Measurements from ENCODE around the gene RCSD1.

Gene RCSD1

DNA sequence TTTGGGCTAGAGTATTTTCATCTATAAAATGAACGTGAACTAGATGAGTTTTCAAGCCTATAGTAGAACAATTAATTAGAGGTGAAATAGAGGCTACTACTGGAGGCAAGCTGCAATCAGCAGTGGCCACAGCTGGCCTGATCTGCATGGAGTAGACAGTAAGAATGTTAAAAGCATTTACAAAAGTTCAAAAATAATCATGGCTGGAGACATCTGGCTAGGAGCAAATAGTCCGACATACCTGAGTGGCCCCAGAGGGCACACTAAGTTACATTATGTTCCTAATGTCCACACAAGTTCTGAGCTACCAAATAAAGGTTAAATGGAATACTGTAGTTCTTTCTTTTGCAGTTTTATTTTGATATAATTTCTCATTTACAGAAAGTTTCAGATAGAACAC is 119.7 kb downstream of the RCSD1 start:
- TF ChIP-seq POLR2A (IDR thresholded peaks at IDR 0.05; ENCODE audit: extremely low read depth, insufficient read length): no peak
- no peak for TF ChIP-seq MYC (IDR thresholded peaks at IDR 0.05; ENCODE audit: low read depth, low read length)
- TF ChIP-seq, protein P1, sequence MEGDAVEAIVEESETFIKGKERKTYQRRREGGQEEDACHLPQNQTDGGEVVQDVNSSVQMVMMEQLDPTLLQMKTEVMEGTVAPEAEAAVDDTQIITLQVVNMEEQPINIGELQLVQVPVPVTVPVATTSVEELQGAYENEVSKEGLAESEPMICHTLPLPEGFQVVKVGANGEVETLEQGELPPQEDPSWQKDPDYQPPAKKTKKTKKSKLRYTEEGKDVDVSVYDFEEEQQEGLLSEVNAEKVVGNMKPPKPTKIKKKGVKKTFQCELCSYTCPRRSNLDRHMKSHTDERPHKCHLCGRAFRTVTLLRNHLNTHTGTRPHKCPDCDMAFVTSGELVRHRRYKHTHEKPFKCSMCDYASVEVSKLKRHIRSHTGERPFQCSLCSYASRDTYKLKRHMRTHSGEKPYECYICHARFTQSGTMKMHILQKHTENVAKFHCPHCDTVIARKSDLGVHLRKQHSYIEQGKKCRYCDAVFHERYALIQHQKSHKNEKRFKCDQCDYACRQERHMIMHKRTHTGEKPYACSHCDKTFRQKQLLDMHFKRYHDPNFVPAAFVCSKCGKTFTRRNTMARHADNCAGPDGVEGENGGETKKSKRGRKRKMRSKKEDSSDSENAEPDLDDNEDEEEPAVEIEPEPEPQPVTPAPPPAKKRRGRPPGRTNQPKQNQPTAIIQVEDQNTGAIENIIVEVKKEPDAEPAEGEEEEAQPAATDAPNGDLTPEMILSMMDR (IDR thresholded peaks at IDR 0.05; ENCODE audit: low read depth, low read length): no peak

DNA sequence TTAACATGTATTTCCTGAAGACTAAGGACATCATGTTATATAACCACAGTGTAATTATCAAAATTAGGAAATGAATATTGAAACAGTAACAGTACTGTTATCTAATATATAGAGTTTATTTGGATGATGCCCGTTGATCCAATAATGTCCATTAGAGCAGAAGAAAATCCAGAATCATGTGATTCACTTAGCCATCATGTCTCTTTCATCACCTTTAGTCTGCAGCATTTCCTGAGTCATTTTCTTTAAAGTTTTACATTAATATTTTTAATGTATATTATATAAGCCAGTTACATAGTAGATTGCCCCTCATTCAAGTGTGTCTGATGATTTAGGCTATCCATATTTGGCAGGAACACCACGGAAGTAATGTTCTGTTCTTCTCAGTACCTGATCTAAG is 120.6 kb downstream of the RCSD1 start:
- DNase-seq (ENCODE audit: low read depth): no peak
- TF ChIP-seq POLR2A (IDR thresholded peaks at IDR 0.05; ENCODE audit: extremely low read depth, insufficient read length) (no peak), MYC (IDR thresholded peaks at IDR 0.05; ENCODE audit: low read depth, low read length) (no peak)
- TF ChIP-seq, protein P1 (IDR thresholded peaks at IDR 0.05; ENCODE audit: low read depth, low read length): no peak
- TF ChIP-seq, protein P2, sequence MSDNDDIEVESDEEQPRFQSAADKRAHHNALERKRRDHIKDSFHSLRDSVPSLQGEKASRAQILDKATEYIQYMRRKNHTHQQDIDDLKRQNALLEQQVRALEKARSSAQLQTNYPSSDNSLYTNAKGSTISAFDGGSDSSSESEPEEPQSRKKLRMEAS (IDR thresholded peaks at IDR 0.05; ENCODE audit: low read depth, low read length): no peak
- no peak overlapping the region for H3K4me3 ChIP-seq (ENCODE audit: low read depth, low read length)

More for the DNA sequence above, 119.7 kb downstream of the RCSD1 start:
- DNase-seq (ENCODE audit: low read depth): no peak
- H3K4me3 ChIP-seq (ENCODE audit: low read depth, low read length): no peak overlapping the region

DNA sequence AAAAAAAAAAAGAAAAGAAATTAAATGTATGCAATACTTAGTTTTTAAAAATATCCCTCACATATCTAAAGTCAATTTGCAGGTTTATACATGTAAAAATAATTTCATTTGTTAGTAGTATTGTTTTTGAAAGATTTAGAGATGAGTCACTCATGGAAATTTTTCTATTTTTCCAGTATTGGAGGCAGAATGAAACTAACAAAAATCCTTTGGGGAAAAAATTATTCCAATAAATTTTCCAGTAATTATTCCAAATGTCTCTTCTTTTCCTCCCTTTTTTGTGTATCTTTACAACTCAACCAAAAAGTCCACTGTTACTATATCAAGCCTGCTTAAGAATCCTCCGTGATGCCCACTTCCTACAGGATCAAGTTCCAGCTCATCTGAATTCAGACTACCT is 121.6 kb downstream of the RCSD1 start:
- no peak for TF ChIP-seq POLR2A (IDR thresholded peaks at IDR 0.05; ENCODE audit: extremely low read depth, insufficient read length)
- TF ChIP-seq MYC (IDR thresholded peaks at IDR 0.05; ENCODE audit: low read depth, low read length): no peak
- TF ChIP-seq, protein P1 (IDR thresholded peaks at IDR 0.05; ENCODE audit: low read depth, low read length): no peak
- TF ChIP-seq, protein P2 (IDR thresholded peaks at IDR 0.05; ENCODE audit: low read depth, low read length): no peak
- no peak for DNase-seq (ENCODE audit: low read depth)
- no peak overlapping the region for H3K4me3 ChIP-seq (ENCODE audit: low read depth, low read length)

DNA sequence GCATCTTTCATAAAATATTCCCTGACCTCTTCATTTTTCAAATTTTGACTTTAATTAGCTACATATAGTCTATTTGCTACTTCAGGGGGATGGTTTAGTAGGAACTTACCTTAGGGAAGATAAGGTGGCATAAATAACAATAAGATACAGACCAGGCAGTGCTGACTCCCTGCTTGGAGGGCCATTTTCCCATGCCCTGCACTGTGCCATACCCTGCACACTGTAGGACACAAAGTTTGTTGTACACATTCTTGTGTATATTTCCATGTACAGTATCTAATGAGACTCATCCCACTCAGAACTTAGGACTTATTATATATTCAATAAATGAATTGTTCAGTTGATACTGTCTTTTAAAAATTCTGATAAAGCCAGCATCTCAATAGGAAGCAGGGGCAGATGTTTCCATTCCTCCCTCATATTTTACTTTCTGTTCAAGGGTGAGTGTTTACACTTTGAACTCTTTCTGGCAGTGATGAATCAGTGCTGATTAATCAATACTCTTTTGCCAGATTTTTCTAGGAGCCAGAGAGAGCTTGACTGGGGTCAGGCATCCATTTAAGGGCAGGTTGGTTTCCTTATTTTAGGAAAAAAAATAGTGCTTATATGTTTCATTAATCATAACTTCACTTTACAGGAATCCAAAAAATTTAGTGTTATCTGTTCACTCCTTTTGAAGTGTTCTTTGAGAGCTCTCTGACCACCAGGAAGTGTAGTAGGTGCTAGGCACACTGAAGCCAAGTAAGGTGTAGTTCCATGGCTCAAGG is 122.4 kb downstream of the RCSD1 start:
- H3K4me3 ChIP-seq (ENCODE audit: low read depth, low read length): peak overlapping the region; percentile 52
- DNase-seq (ENCODE audit: low read depth): no peak
- TF ChIP-seq, protein P1 (IDR thresholded peaks at IDR 0.05; ENCODE audit: low read depth, low read length): no peak
- TF ChIP-seq MYC (IDR thresholded peaks at IDR 0.05; ENCODE audit: low read depth, low read length) (no peak), POLR2A (IDR thresholded peaks at IDR 0.05; ENCODE audit: extremely low read depth, insufficient read length) (no peak)
- TF ChIP-seq, protein P2 (IDR thresholded peaks at IDR 0.05; ENCODE audit: low read depth, low read length): no peak

DNA sequence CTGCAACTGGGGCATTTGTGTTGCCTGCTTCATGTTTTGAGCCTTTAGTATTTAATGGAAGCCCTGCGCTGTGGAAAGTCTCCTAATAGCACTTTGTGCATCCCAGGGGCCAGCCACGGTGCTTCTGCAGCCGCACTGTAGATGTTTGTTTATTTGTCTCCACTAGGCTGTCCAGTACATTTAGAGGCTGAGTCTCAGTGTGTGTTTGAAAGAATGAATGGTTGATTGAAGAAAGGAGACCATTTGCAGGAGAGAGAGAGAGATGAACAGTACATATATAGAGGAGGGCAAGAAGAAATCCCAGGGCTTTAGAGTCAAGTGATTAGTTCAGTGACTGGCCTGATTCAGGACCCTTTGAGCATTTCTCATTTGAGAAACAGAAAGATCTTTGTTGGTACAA is 125.6 kb downstream of the RCSD1 start:
- H3K4me3 ChIP-seq (ENCODE audit: low read depth, low read length): no peak overlapping the region
- no peak for DNase-seq (ENCODE audit: low read depth)
- TF ChIP-seq, protein P1 (IDR thresholded peaks at IDR 0.05; ENCODE audit: low read depth, low read length): no peak
- TF ChIP-seq, protein P2 (IDR thresholded peaks at IDR 0.05; ENCODE audit: low read depth, low read length): no peak
- no peak for TF ChIP-seq POLR2A (IDR thresholded peaks at IDR 0.05; ENCODE audit: extremely low read depth, insufficient read length)
- TF ChIP-seq MYC (IDR thresholded peaks at IDR 0.05; ENCODE audit: low read depth, low read length): no peak

Data from NB4 (cell line).